Sigmoid colon (tissue), 4 donors: ENCODE measurements around the gene WIPF3.

Experiments used
- CTCF ChIP-seq, 4 experiments: fragments of 450-650 bp in 3 of 4; fragments of 200-600 bp in 1 of 4; IDR thresholded peaks; one replicate each; pipeline ENCODE4 v1.5.1; 2016 to 2019; ENCODE audit warnings: antibody characterized with exemption in 4 of 4, mild to moderate bottlenecking in 3 of 4, moderate library complexity in 2 of 4
- EP300 ChIP-seq, 4 donors: sonication (generic); formaldehyde crosslinking; IDR thresholded peaks; one replicate each; pipeline ENCODE4 v1.6.1; 2017; ENCODE audit warnings: antibody characterized with exemption in 4 of 4
- POLR2A ChIP-seq, 2 donors: fragments of 450-650 bp; IDR thresholded peaks; one replicate each; pipeline ENCODE4 v1.6.1; 2016; ENCODE audit warnings: antibody characterized with exemption in 2 of 2, mild to moderate bottlenecking in 2 of 2, moderate library complexity in 2 of 2
- POLR2AphosphoS5 ChIP-seq, 4 donors: sonication (generic); formaldehyde crosslinking; IDR thresholded peaks; one replicate each; pipeline ENCODE4 v1.6.1; 2017; ENCODE audit warnings: antibody characterized with exemption in 4 of 4

DNA sequence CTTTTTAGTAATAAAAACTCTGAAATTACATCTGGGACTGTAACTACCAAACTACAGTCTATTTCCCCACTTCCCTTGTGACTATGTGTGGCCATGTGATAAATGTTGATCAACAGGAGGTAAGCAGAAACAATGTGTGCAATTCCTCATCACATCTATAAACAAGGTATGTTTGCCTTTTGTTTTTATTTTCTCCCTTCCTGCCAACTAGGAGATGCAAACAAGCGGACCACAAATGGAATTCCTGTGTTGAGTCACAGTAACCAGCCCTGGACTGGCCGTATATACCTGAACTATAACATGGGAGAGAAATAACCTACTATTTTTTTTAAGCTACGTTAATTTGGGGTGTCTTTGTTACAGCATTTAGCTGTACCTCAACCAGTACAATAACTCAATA, 130.8 kb downstream of the WIPF3 start:
- TF ChIP-seq EP300 (IDR thresholded peaks at IDR 0.05) (no peak), CTCF (IDR thresholded peaks at IDR 0.05) (no peak), POLR2AphosphoS5 (IDR thresholded peaks at IDR 0.05) (no peak), POLR2A (IDR thresholded peaks at IDR 0.05) (no peak)
